ENCODE data around the gene PTS.

The PTS gene

GRCh38 chr11:112238041-112238440 lies 11.8 kb downstream of the PTS start:
- H3K36me3 ChIP-seq (ENCODE audit: insufficient read depth, low read depth, low read length) = peaks cover 50% of the 10 kb centered on the region
- no peak overlapping the region for H3K4me3 ChIP-seq (ENCODE audit: low read length)
- no peaks in the 10 kb centered on the region for H3K4me1 ChIP-seq (ENCODE audit: insufficient read depth, low read length)
- H3K9me3 ChIP-seq (ENCODE audit: insufficient read depth, low read depth, low read length) = peaks cover under 1% of the 10 kb centered on the region; the same call in 1 of the 2 replicates
- no peak overlapping the region for H3K27ac ChIP-seq (ENCODE audit: low read length)
- no peaks in the 10 kb centered on the region for H3K27me3 ChIP-seq (ENCODE audit: insufficient read depth, low read length)
- H3K9ac ChIP-seq (ENCODE audit: low read depth, low read length) = no peak overlapping the region

DNA sequence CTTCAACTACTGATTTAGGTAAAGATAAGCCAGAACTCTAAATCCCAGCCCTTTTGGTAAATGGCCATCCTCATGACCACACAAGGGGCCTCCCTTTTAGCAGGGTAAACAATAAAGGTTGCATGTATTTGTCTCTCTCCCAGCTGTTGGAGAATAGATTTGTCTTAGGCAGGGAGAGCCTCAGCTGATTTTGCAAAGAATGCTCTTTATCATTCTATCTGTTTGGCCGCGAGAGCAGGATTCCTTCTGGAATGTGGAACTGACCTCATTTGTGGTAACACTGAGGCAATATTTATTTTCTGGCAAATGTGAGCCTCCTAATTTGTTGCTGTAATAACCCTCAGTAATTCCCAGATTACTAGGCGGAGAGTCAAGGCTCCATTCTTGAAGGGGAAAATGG lies 15.3 kb downstream of the PTS start:
- no peak overlapping the region for H3K4me3 ChIP-seq (ENCODE audit: low read length)
- H3K4me1 ChIP-seq (ENCODE audit: insufficient read depth, low read length) = no peaks in the 10 kb centered on the region
- H3K27me3 ChIP-seq (ENCODE audit: insufficient read depth, low read length) = no peaks in the 10 kb centered on the region
- H3K36me3 ChIP-seq (ENCODE audit: insufficient read depth, low read depth, low read length) = peaks cover 21% of the 10 kb centered on the region
- no peak overlapping the region for H3K27ac ChIP-seq (ENCODE audit: low read length)
- no peak overlapping the region for H3K9ac ChIP-seq (ENCODE audit: low read depth, low read length)
- H3K9me3 ChIP-seq (ENCODE audit: insufficient read depth, low read depth, low read length) = peaks cover 16% of the 10 kb centered on the region

GRCh38 chr11:112247201-112247600 lies 21.0 kb downstream of the PTS start:
- H3K36me3 ChIP-seq (ENCODE audit: insufficient read depth, low read depth, low read length) = no peaks in the 10 kb centered on the region
- no peak overlapping the region for H3K27ac ChIP-seq (ENCODE audit: low read length)
- H3K4me3 ChIP-seq (ENCODE audit: low read length) = no peak overlapping the region
- no peaks in the 10 kb centered on the region for H3K4me1 ChIP-seq (ENCODE audit: insufficient read depth, low read length)
- no peak overlapping the region for H3K9ac ChIP-seq (ENCODE audit: low read depth, low read length)
- peaks cover 16% of the 10 kb centered on the region for H3K9me3 ChIP-seq (ENCODE audit: insufficient read depth, low read depth, low read length)
- no peaks in the 10 kb centered on the region for H3K27me3 ChIP-seq (ENCODE audit: insufficient read depth, low read length)

- H3K4me1 ChIP-seq (ENCODE audit: insufficient read depth, low read length) = no peaks in the 10 kb centered on the region
- no peak overlapping the region for H3K9ac ChIP-seq (ENCODE audit: low read depth, low read length)
- no peak overlapping the region for H3K27ac ChIP-seq (ENCODE audit: low read length)
- H3K4me3 ChIP-seq (ENCODE audit: low read length) = no peak overlapping the region
- peaks cover 14% of the 10 kb centered on the region for H3K9me3 ChIP-seq (ENCODE audit: insufficient read depth, low read depth, low read length)
- no peaks in the 10 kb centered on the region for H3K36me3 ChIP-seq (ENCODE audit: insufficient read depth, low read depth, low read length)
- H3K27me3 ChIP-seq (ENCODE audit: insufficient read depth, low read length) = no peaks in the 10 kb centered on the region
Observed at GRCh38 chr11:112248201-112248600, 22.0 kb downstream of the PTS start.

GRCh38 chr11:112249871-112250610 lies 23.8 kb downstream of the PTS start:
- Histone ChIP-seq H3K27ac (ENCODE audit: low read length) (no peak overlapping the region), H3K9ac (ENCODE audit: low read depth, low read length) (no peak overlapping the region), H3K4me1 (ENCODE audit: insufficient read depth, low read length) (no peaks in the 10 kb centered on the region), H3K27me3 (ENCODE audit: insufficient read depth, low read length) (no peaks in the 10 kb centered on the region), H3K9me3 (ENCODE audit: insufficient read depth, low read depth, low read length) (no peaks in the 10 kb centered on the region; the same call in 1 of the 2 replicates), H3K4me3 (ENCODE audit: low read length) (no peak overlapping the region), H3K36me3 (ENCODE audit: insufficient read depth, low read depth, low read length) (no peaks in the 10 kb centered on the region)

- Histone ChIP-seq H3K9ac (ENCODE audit: low read depth, low read length) (no peak overlapping the region), H3K27me3 (ENCODE audit: insufficient read depth, low read length) (no peaks in the 10 kb centered on the region), H3K4me3 (ENCODE audit: low read length) (no peak overlapping the region), H3K4me1 (ENCODE audit: insufficient read depth, low read length) (no peaks in the 10 kb centered on the region), H3K36me3 (ENCODE audit: insufficient read depth, low read depth, low read length) (no peaks in the 10 kb centered on the region), H3K9me3 (ENCODE audit: insufficient read depth, low read depth, low read length) (no peaks in the 10 kb centered on the region), H3K27ac (ENCODE audit: low read length) (no peak overlapping the region)
Observed at GRCh38 chr11:112253605-112254242, 27.5 kb downstream of the PTS start.

DNA sequence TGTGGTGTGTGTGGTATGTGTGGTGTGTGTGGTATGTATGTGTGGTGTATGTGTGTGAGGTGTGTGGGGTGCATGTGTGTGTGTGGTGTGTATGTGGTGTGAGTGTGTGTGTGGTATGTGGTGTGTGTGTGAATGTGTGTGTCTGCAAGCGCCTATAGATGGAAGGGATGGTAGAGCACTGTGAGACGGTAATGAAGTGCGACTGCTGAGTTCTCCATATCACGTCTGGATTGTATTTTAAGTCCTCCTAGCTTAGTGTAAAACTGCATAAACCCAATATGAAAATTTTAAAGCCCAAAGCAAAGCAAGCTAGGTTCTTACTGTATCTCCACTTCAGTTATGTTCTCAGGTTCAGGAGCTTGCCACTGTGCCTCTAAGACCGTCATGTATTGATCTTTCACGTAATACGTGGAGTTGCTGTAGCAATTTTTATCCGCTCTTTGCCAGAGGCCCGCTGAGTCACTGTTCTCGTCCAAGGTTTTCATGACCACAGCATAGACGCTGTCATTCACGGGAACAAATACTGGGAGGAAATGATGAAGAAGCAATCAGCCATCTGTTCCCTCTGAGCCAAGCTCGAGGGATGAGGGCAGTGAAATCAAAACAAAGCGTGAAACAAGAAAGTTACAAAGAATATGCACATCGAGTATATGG lies 29.0 kb downstream of the PTS start:
- Histone ChIP-seq H3K36me3 (ENCODE audit: insufficient read depth, low read depth, low read length) (no peaks in the 10 kb centered on the region), H3K4me3 (ENCODE audit: low read length) (no peak overlapping the region), H3K4me1 (ENCODE audit: insufficient read depth, low read length) (no peaks in the 10 kb centered on the region), H3K27ac (ENCODE audit: low read length) (no peak overlapping the region), H3K9ac (ENCODE audit: low read depth, low read length) (no peak overlapping the region), H3K27me3 (ENCODE audit: insufficient read depth, low read length) (no peaks in the 10 kb centered on the region), H3K9me3 (ENCODE audit: insufficient read depth, low read depth, low read length) (no peaks in the 10 kb centered on the region)

- H3K27ac ChIP-seq (ENCODE audit: low read length) = no peak within 1 kb of the TSS
- no peaks in the 10 kb centered on the region for H3K36me3 ChIP-seq (ENCODE audit: insufficient read depth, low read depth, low read length)
- no peaks in the 10 kb centered on the region for H3K27me3 ChIP-seq (ENCODE audit: insufficient read depth, low read length)
- H3K9ac ChIP-seq (ENCODE audit: low read depth, low read length) = no peak within 1 kb of the TSS
- no peak within 1 kb of the TSS for H3K4me3 ChIP-seq (ENCODE audit: low read length)
- no peaks in the 10 kb centered on the region for H3K4me1 ChIP-seq (ENCODE audit: insufficient read depth, low read length)
- H3K9me3 ChIP-seq (ENCODE audit: insufficient read depth, low read depth, low read length) = no peaks in the 10 kb centered on the region
Observed at GRCh38 chr11:112260490-112260889, 34.3 kb downstream of the PTS start, which contains the start of gene PLET1. PLET1 (minus strand) TSS chr11:112260860; CDS start chr11:112260589, 271 bp downstream.

GRCh38 chr11:112265659-112266409 lies 39.6 kb downstream of the PTS start:
- Histone ChIP-seq H3K36me3 (ENCODE audit: insufficient read depth, low read depth, low read length) (no peaks in the 10 kb centered on the region), H3K9me3 (ENCODE audit: insufficient read depth, low read depth, low read length) (no peaks in the 10 kb centered on the region), H3K9ac (ENCODE audit: low read depth, low read length) (no peak overlapping the region), H3K4me1 (ENCODE audit: insufficient read depth, low read length) (no peaks in the 10 kb centered on the region), H3K27ac (ENCODE audit: low read length) (no peak overlapping the region), H3K27me3 (ENCODE audit: insufficient read depth, low read length) (no peaks in the 10 kb centered on the region), H3K4me3 (ENCODE audit: low read length) (no peak overlapping the region)

DNA sequence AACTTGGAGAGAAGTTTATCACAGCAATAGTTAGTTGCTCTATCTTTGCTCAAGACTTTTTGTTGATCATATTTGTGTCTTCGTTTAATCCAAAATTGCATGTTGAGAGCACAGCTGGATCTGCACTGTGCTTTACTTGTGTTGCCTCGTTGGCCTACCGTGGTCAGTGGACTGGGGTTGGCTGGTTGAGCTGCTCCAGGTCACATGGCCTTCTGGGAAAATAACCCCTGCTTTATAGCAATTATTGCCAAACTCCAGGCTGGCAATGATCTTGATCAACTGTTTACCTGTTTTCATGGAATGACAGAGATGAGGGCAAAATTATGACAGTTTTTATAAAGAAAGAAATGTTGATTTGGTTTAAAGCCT lies 40.2 kb downstream of the PTS start:
- no peaks in the 10 kb centered on the region for H3K4me1 ChIP-seq (ENCODE audit: insufficient read depth, low read length)
- no peak overlapping the region for H3K27ac ChIP-seq (ENCODE audit: low read length)
- H3K27me3 ChIP-seq (ENCODE audit: insufficient read depth, low read length) = no peaks in the 10 kb centered on the region
- no peak overlapping the region for H3K4me3 ChIP-seq (ENCODE audit: low read length)
- H3K9me3 ChIP-seq (ENCODE audit: insufficient read depth, low read depth, low read length) = no peaks in the 10 kb centered on the region
- H3K36me3 ChIP-seq (ENCODE audit: insufficient read depth, low read depth, low read length) = no peaks in the 10 kb centered on the region
- no peak overlapping the region for H3K9ac ChIP-seq (ENCODE audit: low read depth, low read length)

GRCh38 chr11:112267188-112267591 lies 41.0 kb downstream of the PTS start:
- H3K27me3 ChIP-seq (ENCODE audit: insufficient read depth, low read length) = no peaks in the 10 kb centered on the region
- no peaks in the 10 kb centered on the region for H3K4me1 ChIP-seq (ENCODE audit: insufficient read depth, low read length)
- no peak overlapping the region for H3K9ac ChIP-seq (ENCODE audit: low read depth, low read length)
- no peaks in the 10 kb centered on the region for H3K36me3 ChIP-seq (ENCODE audit: insufficient read depth, low read depth, low read length)
- no peak overlapping the region for H3K27ac ChIP-seq (ENCODE audit: low read length)
- no peak overlapping the region for H3K4me3 ChIP-seq (ENCODE audit: low read length)
- no peaks in the 10 kb centered on the region for H3K9me3 ChIP-seq (ENCODE audit: insufficient read depth, low read depth, low read length)
